Measurements from ENCODE around the gene FRMD7. TPM values are rescaled to one million over a fixed set of nuclear protein-coding genes. Genes with fewer than 3 reads are reported as not detected.

FRMD7 gene
- total and polyA plus RNA-seq, 10 of the 15 experiments (the other 5 are each of a cell fraction or from before 2014, with no cell fraction given), result 0.03 to 0.94 TPM; not detected in 8

DNA sequence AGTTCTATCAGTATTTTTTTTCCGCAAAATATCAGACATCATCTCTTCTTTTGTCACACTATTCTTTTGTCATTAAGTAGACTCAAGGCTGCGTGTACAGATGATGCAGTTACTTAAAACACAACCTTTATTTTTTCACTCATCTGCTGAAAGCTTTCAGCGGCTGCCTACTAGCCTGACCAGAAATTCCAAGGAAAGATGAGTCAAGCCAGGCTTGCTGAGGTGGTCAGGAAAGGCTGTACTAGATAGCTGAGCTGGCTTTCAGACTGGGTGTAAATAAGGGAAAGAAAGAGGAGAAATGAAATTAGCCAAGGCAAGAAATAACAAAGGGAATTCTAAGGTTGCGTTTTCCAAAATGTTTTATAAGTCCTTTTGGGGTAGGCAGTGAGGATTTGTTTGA lies 86.8 kb downstream of the FRMD7 start:
- in situ Hi-C loops (cut with MboI) (no loop called here), intact Hi-C loops (cut with micrococcal nuclease; ENCODE audit: unreplicated experiment) (no loop called here)
- no peaks in the 10 kb centered on the region for H3K9me3 ChIP-seq (replicated peaks; ENCODE audit: control insufficient read depth, insufficient read depth, low read length)
- WGBS (ENCODE audit: insufficient coverage, insufficient replicate concordance, low lambda C conversion rate, missing lambda C conversion rate), result 66% methylated on average over 4 of the region's 4 CpGs
- RAD21 ChIA-PET (ENCODE audit: unreplicated experiment), result interaction anchor here (2.1 kb wide), 1 partner anchor 11 kb away, joined by 7 read pairs; no protein-coding TSS in a partner anchor
- SMC1A ChIA-PET (ENCODE audit: uncharacterized antibody, unreplicated experiment), result interaction anchor here (1.1 to 2.7 kb wide), 3 partner anchors 11 to 40 kb away, joined by 3 to 8 read pairs (median 3); no protein-coding TSS in a partner anchor
- no peak overlapping the region for H3K9ac ChIP-seq (ENCODE audit: control insufficient read depth, insufficient read depth, low read length)
- H3K4me3 ChIP-seq, result no peak overlapping the region
- no peaks in the 10 kb centered on the region for H3K27me3 ChIP-seq (replicated peaks in 1 of 2; ENCODE audit: control insufficient read depth in 2 of 2, insufficient read depth in 2 of 2, low read length in 1 of 2)
- H3K4me2 ChIP-seq (ENCODE audit: control insufficient read depth, insufficient read depth), result no peak overlapping the region
- BruUV-seq (replicated peaks), result no TSS peak
- DNase-seq (ENCODE audit: low read depth, low spot score), result no peak
- H4K20me1 ChIP-seq (ENCODE audit: control insufficient read depth, insufficient read depth), result no peaks in the 10 kb centered on the region
- no peaks in the 10 kb centered on the region for H3K36me3 ChIP-seq (ENCODE audit: control insufficient read depth in 2 of 2, insufficient read depth in 2 of 2, low read length in 1 of 2)
- POLR2A ChIA-PET, result no interaction called here
- CTCF ChIA-PET, result no interaction called here
- ATAC-seq, result no peak
- no peak for FAIRE-seq
- H3K4me1 ChIP-seq (ENCODE audit: control insufficient read depth, insufficient read depth, low read length), result no peaks in the 10 kb centered on the region
- H3K79me2 ChIP-seq (ENCODE audit: control insufficient read depth, insufficient read depth, low read length), result peaks cover 72% of the 10 kb centered on the region
- no peak overlapping the region for H3K27ac ChIP-seq (ENCODE audit: control insufficient read depth, insufficient read depth)
- H2AFZ ChIP-seq (ENCODE audit: control insufficient read depth, low read depth, low read length), result no peak overlapping the region
- TF ChIP-seq LARP7 (IDR thresholded peaks at IDR 0.05) (no peak), PAX5 (IDR thresholded peaks at IDR 0.05; ENCODE audit: borderline replicate concordance, low read depth, low read length) (no peak), MXI1 (IDR thresholded peaks at IDR 0.05; ENCODE audit: low read depth, low read length) (no peak), EZH2 (IDR thresholded peaks at IDR 0.05; ENCODE audit: borderline replicate concordance, control insufficient read depth, low read depth, low read length) (no peak), ZNF274 (IDR thresholded peaks at IDR 0.05; ENCODE audit: insufficient read depth, insufficient read length) (no peak), FOXK2 (IDR thresholded peaks at IDR 0.05) (no peak), HDAC2 (IDR thresholded peaks at IDR 0.05) (no peak), ATF3 (IDR thresholded peaks at IDR 0.05; ENCODE audit: borderline replicate concordance, extremely low read depth, low read depth, low read length) (no peak), TBL1XR1 (IDR thresholded peaks at IDR 0.05; ENCODE audit: low read depth, low read length) (no peak), SIN3A (IDR thresholded peaks at IDR 0.05; ENCODE audit: low read depth, low read length) (no peak), NFYB (IDR thresholded peaks at IDR 0.05; ENCODE audit: insufficient read depth, low read depth, low read length) (no peak), E2F8 (IDR thresholded peaks at IDR 0.05; ENCODE audit: low read depth, partially characterized antibody) (no peak), MTA3 (IDR thresholded peaks at IDR 0.05; ENCODE audit: borderline replicate concordance, low read length) (no peak), TARDBP (IDR thresholded peaks at IDR 0.05; ENCODE audit: borderline replicate concordance) (no peak), SRF (IDR thresholded peaks at IDR 0.05; ENCODE audit: low read depth in 2 of 2, low read length in 2 of 2) (no peak)
- TF ChIP-seq, protein P1, sequence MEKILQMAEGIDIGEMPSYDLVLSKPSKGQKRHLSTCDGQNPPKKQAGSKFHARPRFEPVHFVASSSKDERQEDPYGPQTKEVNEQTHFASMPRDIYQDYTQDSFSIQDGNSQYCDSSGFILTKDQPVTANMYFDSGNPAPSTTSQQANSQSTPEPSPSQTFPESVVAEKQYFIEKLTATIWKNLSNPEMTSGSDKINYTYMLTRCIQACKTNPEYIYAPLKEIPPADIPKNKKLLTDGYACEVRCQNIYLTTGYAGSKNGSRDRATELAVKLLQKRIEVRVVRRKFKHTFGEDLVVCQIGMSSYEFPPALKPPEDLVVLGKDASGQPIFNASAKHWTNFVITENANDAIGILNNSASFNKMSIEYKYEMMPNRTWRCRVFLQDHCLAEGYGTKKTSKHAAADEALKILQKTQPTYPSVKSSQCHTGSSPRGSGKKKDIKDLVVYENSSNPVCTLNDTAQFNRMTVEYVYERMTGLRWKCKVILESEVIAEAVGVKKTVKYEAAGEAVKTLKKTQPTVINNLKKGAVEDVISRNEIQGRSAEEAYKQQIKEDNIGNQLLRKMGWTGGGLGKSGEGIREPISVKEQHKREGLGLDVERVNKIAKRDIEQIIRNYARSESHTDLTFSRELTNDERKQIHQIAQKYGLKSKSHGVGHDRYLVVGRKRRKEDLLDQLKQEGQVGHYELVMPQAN (conservative IDR thresholded peaks at IDR 0.05), result no peak
- TF ChIP-seq, protein P2, sequence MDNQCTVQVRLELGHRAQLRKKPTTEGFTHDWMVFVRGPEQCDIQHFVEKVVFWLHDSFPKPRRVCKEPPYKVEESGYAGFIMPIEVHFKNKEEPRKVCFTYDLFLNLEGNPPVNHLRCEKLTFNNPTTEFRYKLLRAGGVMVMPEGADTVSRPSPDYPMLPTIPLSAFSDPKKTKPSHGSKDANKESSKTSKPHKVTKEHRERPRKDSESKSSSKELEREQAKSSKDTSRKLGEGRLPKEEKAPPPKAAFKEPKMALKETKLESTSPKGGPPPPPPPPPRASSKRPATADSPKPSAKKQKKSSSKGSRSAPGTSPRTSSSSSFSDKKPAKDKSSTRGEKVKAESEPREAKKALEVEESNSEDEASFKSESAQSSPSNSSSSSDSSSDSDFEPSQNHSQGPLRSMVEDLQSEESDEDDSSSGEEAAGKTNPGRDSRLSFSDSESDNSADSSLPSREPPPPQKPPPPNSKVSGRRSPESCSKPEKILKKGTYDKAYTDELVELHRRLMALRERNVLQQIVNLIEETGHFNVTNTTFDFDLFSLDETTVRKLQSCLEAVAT (IDR thresholded peaks at IDR 0.05), result no peak
